Kidney tubule cell (primary cell): ENCODE measurements around the gene C1QTNF12.

Experiments
- DNase-seq: peaks from one replicate; pipeline ENCODE4 v3.0.0-alpha.2; 2018; ENCODE audit warnings: low spot score

The C1QTNF12 gene

GRCh38 chr1:1240822-1241587, 5.5 kb downstream of the C1QTNF12 start:
- DNase-seq, result peak; percentile 15

GRCh38 chr1:1240348-1240732, 6.2 kb downstream of the C1QTNF12 start:
- DNase-seq, result no peak

GRCh38 chr1:1239614-1240347, 6.7 kb downstream of the C1QTNF12 start:
- no peak for DNase-seq

- DNase-seq, result no peak
Observed at GRCh38 chr1:1239227-1239613, 7.3 kb downstream of the C1QTNF12 start.

GRCh38 chr1:1238702-1239178, 7.8 kb downstream of the C1QTNF12 start:
- DNase-seq, result no peak

- DNase-seq, result peak; percentile 42
Observed at GRCh38 chr1:1237874-1238701, 8.4 kb downstream of the C1QTNF12 start.

GRCh38 chr1:1236945-1237873, 9.3 kb downstream of the C1QTNF12 start:
- DNase-seq, result no peak

- no peak for DNase-seq
Observed at GRCh38 chr1:1236176-1236763, 10.3 kb downstream of the C1QTNF12 start.

GRCh38 chr1:1235016-1235744, 11.3 kb downstream of the C1QTNF12 start:
- no peak for DNase-seq

GRCh38 chr1:1234180-1234808, 12.2 kb downstream of the C1QTNF12 start:
- no peak for DNase-seq

GRCh38 chr1:1233567-1233892, 13.0 kb downstream of the C1QTNF12 start:
- DNase-seq, result no peak

GRCh38 chr1:1232796-1233566, 13.5 kb downstream of the C1QTNF12 start:
- no peak for DNase-seq

GRCh38 chr1:1232208-1232795, 14.2 kb downstream of the C1QTNF12 start, which contains the start of gene B3GALT6:
B3GALT6 (plus strand) TSS chr1:1232237; CDS start chr1:1232279, 42 bp downstream.
- no peak for DNase-seq

- DNase-seq, result peak; percentile 98
Observed at GRCh38 chr1:1231400-1232207, 14.9 kb downstream of the C1QTNF12 start, which contains the start of gene SDF4. SDF4 (minus strand) TSS chr1:1232001; CDS start chr1:1228772, 3,229 bp downstream.

- DNase-seq, result peak; percentile 76
Observed at GRCh38 chr1:1230656-1231399, 15.7 kb downstream of the C1QTNF12 start.

- DNase-seq, result no peak
Observed at GRCh38 chr1:1229770-1230169, 16.8 kb downstream of the C1QTNF12 start.
